Endothelial cell of umbilical vein (primary cell): ENCODE results near the gene MOBP. TPM values are rescaled to one million over a fixed set of nuclear protein-coding genes. Genes with fewer than 3 reads are reported as not detected.

Experiments used
- BruUV-seq: library from RNA; stranded (reverse); fragments of 400-500 nt; replicated peaks from 2 replicates; lab custom pipeline; 2021; lab: Mats Ljungman, UMichigan
- CTCF ChIA-PET: fragments of 300-600, 350-600 bp; sonication (Branson Sonifier 250); formaldehyde crosslinking; loops from one replicate; lab custom pipeline; 2021; ENCODE audit warnings: antibody characterized with exemption, inconsistent platforms; lab: Charles Lee
- POLR2A ChIA-PET: fragments of 300-600, 350-600 bp; sonication (Branson Sonifier 250); formaldehyde crosslinking; loops from one replicate; lab custom pipeline; 2021; ENCODE audit warnings: antibody characterized with exemption, inconsistent platforms; lab: Charles Lee
- DNase-seq: peaks from one replicate; pipeline ENCODE4 v3.0.0-alpha.2; 2011; ENCODE audit warnings: low read depth, low spot score
- FAIRE-seq: peaks from 2 replicates; lab custom pipeline; 2011; peaks lifted over from hg19 to GRCh38; lab: Jason Lieb, UNC
- H2AFZ ChIP-seq: 2 replicates; pipeline ENCODE4 v1.6.0; 2012; ENCODE audit warnings: low read depth, low read length, control low read depth, inconsistent platforms
- H3K27ac ChIP-seq: 2 replicates; pipeline ENCODE4 v1.5.1; 2011; ENCODE audit warnings: low read depth, mild to moderate bottlenecking, control low read depth, low read length, moderate library complexity; ENCODE audit not compliant: insufficient read depth
- H3K27me3 ChIP-seq, 2 experiments: 2 replicates each; pipeline versions ENCODE4 v1.6.0 to v1.6.1; 2011; ENCODE audit warnings: low read length in 2 of 2, mixed read lengths in 1 of 2; ENCODE audit not compliant: control insufficient read depth in 2 of 2, insufficient read depth in 2 of 2
- H3K36me3 ChIP-seq, 2 experiments: 2 replicates in 1 of 2; 3 replicates in 1 of 2; pipeline ENCODE4 v1.5.1; 2011; ENCODE audit warnings: low read length in 2 of 2, mild to moderate bottlenecking in 1 of 2, moderate library complexity in 1 of 2; ENCODE audit not compliant: control insufficient read depth in 2 of 2, insufficient read depth in 2 of 2; ENCODE audit errors: extremely low read depth in 1 of 2
- H3K4me1 ChIP-seq: 3 replicates; pipeline ENCODE4 v1.5.1; 2011; ENCODE audit warnings: mild to moderate bottlenecking, low read length; ENCODE audit not compliant: control insufficient read depth, insufficient read depth; ENCODE audit errors: extremely low read depth
- H3K4me2 ChIP-seq: 2 replicates; pipeline ENCODE4 v1.6.1; 2011; ENCODE audit warnings: low read length, control low read depth, mixed read lengths; ENCODE audit not compliant: insufficient read depth
- H3K4me3 ChIP-seq, 3 experiments: fragments of 200-600 bp in 1 of 3; sonication (generic), shearing (Covaris generic) in 1 of 3; replicated peaks in 1 of 3; 2 replicates each; pipeline ENCODE4 v1.5.1; 2011 to 2016; ENCODE audit warnings: control low read depth in 3 of 3, low read length in 3 of 3, mild to moderate bottlenecking in 2 of 3, inconsistent platforms in 1 of 3, low read depth in 1 of 3, moderate library complexity in 1 of 3; ENCODE audit not compliant: insufficient read depth in 1 of 3
- H3K79me2 ChIP-seq: 2 replicates; pipeline ENCODE4 v1.6.0; 2012; ENCODE audit warnings: low read length, inconsistent platforms; ENCODE audit not compliant: control insufficient read depth, insufficient read depth
- H3K9ac ChIP-seq: replicated peaks from 2 replicates; pipeline ENCODE3; 2011; ENCODE audit warnings: low read length, control low read depth; ENCODE audit not compliant: insufficient read depth; ENCODE audit errors: extremely low read depth
- H3K9me1 ChIP-seq: replicated peaks from 3 replicates; pipeline ENCODE4 v1.6.0; 2011; ENCODE audit warnings: mild to moderate bottlenecking, low read length; ENCODE audit not compliant: control insufficient read depth, insufficient read depth; ENCODE audit errors: extremely low read depth
- H3K9me3 ChIP-seq: replicated peaks from 2 replicates; pipeline ENCODE4 v1.5.1; 2012; ENCODE audit warnings: low read length, inconsistent platforms; ENCODE audit not compliant: control insufficient read depth, insufficient read depth
- H4K20me1 ChIP-seq: replicated peaks from 2 replicates; pipeline ENCODE3; 2011; ENCODE audit warnings: mild to moderate bottlenecking, low read length; ENCODE audit not compliant: control insufficient read depth, insufficient read depth; ENCODE audit errors: extremely low read depth
- EZH2 ChIP-seq: IDR thresholded peaks from 2 replicates; pipeline ENCODE4 v1.6.1; 2012; ENCODE audit warnings: borderline replicate concordance, low read depth, mild to moderate bottlenecking, moderate library complexity, low read length, inconsistent platforms; ENCODE audit not compliant: severe bottlenecking
- FOS ChIP-seq: IDR thresholded peaks from 2 replicates; pipeline ENCODE4 v1.6.1; 2011; ENCODE audit warnings: mild to moderate bottlenecking, low read length, moderate library complexity, borderline replicate concordance; ENCODE audit not compliant: insufficient read depth
- GATA2 ChIP-seq: IDR thresholded peaks from 2 replicates; pipeline ENCODE4 v1.7.0; 2011; ENCODE audit warnings: low read depth, mild to moderate bottlenecking, moderate library complexity, mixed read lengths, low read length; ENCODE audit not compliant: insufficient read length, insufficient read depth
- JUN ChIP-seq: IDR thresholded peaks from 2 replicates; pipeline ENCODE4 v1.6.1; 2011; ENCODE audit warnings: borderline replicate concordance, low read depth; ENCODE audit not compliant: insufficient read length, insufficient read depth
- MYC ChIP-seq: IDR thresholded peaks from one replicate; pipeline ENCODE4 v1.6.1; 2011; ENCODE audit warnings: mild to moderate bottlenecking, low read depth, low read length
- POLR2A ChIP-seq: IDR thresholded peaks from 2 replicates; pipeline ENCODE4 v1.6.1; 2012; ENCODE audit warnings: low read depth, mild to moderate bottlenecking, control low read depth, low read length
- POLR2AphosphoS5 ChIP-seq: IDR thresholded peaks from 2 replicates; pipeline ENCODE4 v1.6.1; 2012; ENCODE audit warnings: low read depth, mild to moderate bottlenecking, control low read depth, low read length, moderate library complexity; ENCODE audit not compliant: insufficient read depth
- dilution Hi-C: fragments of 300-500 bp; cut with MboI; formaldehyde crosslinking; loops from one replicate; pipeline ENCODE4 v1.15.0; 2019; ENCODE audit warnings: low sequenced_read_pairs; ENCODE audit not compliant: extremely low pct_ligation_motif_present
- intact Hi-C: fragments of 100-400 bp; cut with micrococcal nuclease; formaldehyde crosslinking; loops from one replicate; pipeline ENCODE4 v1.10.0; 2022
- polyA plus RNA-seq, 4 experiments: library from polyadenylated mRNA; depleted of rRNA in 3 of 4; stranded (reverse) in 3 of 4; unstranded in 1 of 4; fragments of >200 nt; gene quantifications; 2 replicates each; pipeline versions ENCODE4 v1.2.1 to v1.2.3, GENCODE V29; 2011 to 2012; ENCODE audit warnings: missing spikeins in 1 of 4
- total RNA-seq: library from RNA; stranded (reverse); gene quantifications from 2 replicates; pipeline ENCODE4 v1.2.3, GENCODE V29; 2021
- TF ChIP-seq, protein P1 (sequence below): IDR thresholded peaks from 2 replicates; pipeline ENCODE4 v1.6.1; 2011; ENCODE audit not compliant: insufficient read depth, insufficient read length
- TF ChIP-seq, protein P2 (sequence below), 2 donors: IDR thresholded peaks; 1 replicate in 1 of 2; 2 replicates in 1 of 2; pipeline ENCODE4 v1.5.1; 2011; ENCODE audit warnings: low read length in 2 of 2, mild to moderate bottlenecking in 2 of 2, moderate library complexity in 2 of 2, control low read depth in 1 of 2, inconsistent platforms in 1 of 2, low read depth in 1 of 2; ENCODE audit not compliant: insufficient read depth in 1 of 2; ENCODE audit errors: extremely low read depth in 1 of 2

The MOBP gene
- total and polyA plus RNA-seq, 2 donors (not counting 3 experiments of a cell fraction or from before 2014, with no cell fraction given) = 2.0 to 2.3 TPM

- Histone ChIP-seq H3K9me3 (peaks cover 3% of the 10 kb centered on the region), H3K9me1 (no peaks in the 10 kb centered on the region), H3K79me2 (no peaks in the 10 kb centered on the region), H2AFZ (no peak overlapping the region), H3K4me1 (peaks cover 8% of the 10 kb centered on the region), H3K4me3 (no peak overlapping the region), H4K20me1 (no peaks in the 10 kb centered on the region), H3K27me3 (no peaks in the 10 kb centered on the region), H3K4me2 (no peak overlapping the region), H3K9ac (no peak overlapping the region), H3K36me3 (no peaks in the 10 kb centered on the region), H3K27ac (no peak overlapping the region)
- dilution Hi-C loops = no loop called here
- ChIA-PET CTCF (interaction anchor here (0.6 to 3.0 kb wide), 9 partner anchors 8 to 73 kb away, joined by 3 to 24 read pairs (median 3); no protein-coding TSS in a partner anchor), POLR2A (no interaction called here)
- intact Hi-C loops = no loop called here
- BruUV-seq = no TSS peak
- DNase-seq (peak; percentile 24), FAIRE-seq (peak; percentile 8)
- TF ChIP-seq JUN (no peak), FOS (no peak), EZH2 (no peak), POLR2A (no peak), POLR2AphosphoS5 (no peak), GATA2 (peak; percentile 86), MYC (no peak)
- TF ChIP-seq, protein P1, sequence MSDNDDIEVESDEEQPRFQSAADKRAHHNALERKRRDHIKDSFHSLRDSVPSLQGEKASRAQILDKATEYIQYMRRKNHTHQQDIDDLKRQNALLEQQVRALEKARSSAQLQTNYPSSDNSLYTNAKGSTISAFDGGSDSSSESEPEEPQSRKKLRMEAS = no peak
- TF ChIP-seq, protein P2, sequence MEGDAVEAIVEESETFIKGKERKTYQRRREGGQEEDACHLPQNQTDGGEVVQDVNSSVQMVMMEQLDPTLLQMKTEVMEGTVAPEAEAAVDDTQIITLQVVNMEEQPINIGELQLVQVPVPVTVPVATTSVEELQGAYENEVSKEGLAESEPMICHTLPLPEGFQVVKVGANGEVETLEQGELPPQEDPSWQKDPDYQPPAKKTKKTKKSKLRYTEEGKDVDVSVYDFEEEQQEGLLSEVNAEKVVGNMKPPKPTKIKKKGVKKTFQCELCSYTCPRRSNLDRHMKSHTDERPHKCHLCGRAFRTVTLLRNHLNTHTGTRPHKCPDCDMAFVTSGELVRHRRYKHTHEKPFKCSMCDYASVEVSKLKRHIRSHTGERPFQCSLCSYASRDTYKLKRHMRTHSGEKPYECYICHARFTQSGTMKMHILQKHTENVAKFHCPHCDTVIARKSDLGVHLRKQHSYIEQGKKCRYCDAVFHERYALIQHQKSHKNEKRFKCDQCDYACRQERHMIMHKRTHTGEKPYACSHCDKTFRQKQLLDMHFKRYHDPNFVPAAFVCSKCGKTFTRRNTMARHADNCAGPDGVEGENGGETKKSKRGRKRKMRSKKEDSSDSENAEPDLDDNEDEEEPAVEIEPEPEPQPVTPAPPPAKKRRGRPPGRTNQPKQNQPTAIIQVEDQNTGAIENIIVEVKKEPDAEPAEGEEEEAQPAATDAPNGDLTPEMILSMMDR (IDR thresholded peaks at IDR 0.05; ENCODE audit: extremely low read depth in 1 of 2, insufficient read depth in 1 of 2, low read depth in 1 of 2, low read length in 2 of 2) = no peak
These were observed 52.2 kb downstream of the MOBP start for GRCh38 chr3:39519554-39520288.
